ENCODE results near the gene ARHGAP6. TPM values are rescaled to one million over a fixed set of nuclear protein-coding genes. Genes with fewer than 3 reads are reported as not detected.

ARHGAP6 gene
- polyA plus RNA-seq, 2 of the 4 experiments (the other 2 are of a cell fraction): 0.04 TPM; not detected in 1

- TF ChIP-seq RARB (CRISPR knock-in tag; IDR thresholded peaks at IDR 0.05) (no peak), HOXA7 (CRISPR knock-in tag; IDR thresholded peaks at IDR 0.05) (no peak), CHD2 (IDR thresholded peaks at IDR 0.05; ENCODE audit: low read length, partially characterized antibody) (no peak)
Observed at GRCh38 chrX:11427453-11428071, 238.2 kb downstream of the ARHGAP6 start (continued).

GRCh38 chrX:11426712-11427452 is 238.8 kb downstream of the ARHGAP6 start:
- H3K27ac ChIP-seq: no peak overlapping the region
- ATAC-seq: no peak
- CTCF ChIA-PET: no interaction called here
- no peak for DNase-seq (ENCODE audit: low read depth in 1 of 2, low spot score in 1 of 2)
- POLR2A ChIA-PET: no interaction called here
- H3K4me1 ChIP-seq: no peaks in the 10 kb centered on the region
- TF ChIP-seq HOXA7 (CRISPR knock-in tag; IDR thresholded peaks at IDR 0.05): no peak
- TF ChIP-seq RCOR1 (IDR thresholded peaks at IDR 0.05; ENCODE audit: low read depth, low read length): no peak
- no peak for TF ChIP-seq NR3C1 (IDR thresholded peaks at IDR 0.05)
- TF ChIP-seq BHLHE40 (IDR thresholded peaks at IDR 0.05; ENCODE audit: low read depth, low read length): no peak
- TF ChIP-seq RAD21 (conservative IDR thresholded peaks at IDR 0.05 in 1 of 2, IDR thresholded peaks at IDR 0.05 in 1 of 2): no peak
- no peaks in the 10 kb centered on the region for H3K9me3 ChIP-seq
- no peak overlapping the region for H3K4me3 ChIP-seq
- FAIRE-seq: no peak
- H3K4me2 ChIP-seq: no peak overlapping the region
- 63% methylated on average over 14 of the region's 25 CpGs for WGBS (ENCODE audit: missing lambda C conversion rate)

- FAIRE-seq (no peak), ATAC-seq (no peak), DNase-seq (ENCODE audit: low read depth in 1 of 2, low spot score in 1 of 2) (no peak)
- Histone ChIP-seq H3K9me3 (no peaks in the 10 kb centered on the region), H3K27ac (no peak overlapping the region), H3K4me3 (no peak overlapping the region), H3K4me2 (no peak overlapping the region), H3K4me1 (no peaks in the 10 kb centered on the region)
- ChIA-PET POLR2A (no interaction called here), CTCF (no interaction called here)
- no peak for TF ChIP-seq ZSCAN20 (CRISPR knock-in tag; IDR thresholded peaks at IDR 0.05)
- WGBS (ENCODE audit: missing lambda C conversion rate): 31% methylated on average over 7 of the region's 7 CpGs
Observed at GRCh38 chrX:11424903-11425674, 240.6 kb downstream of the ARHGAP6 start.

GRCh38 chrX:11423949-11424348 is 241.8 kb downstream of the ARHGAP6 start:
- Histone ChIP-seq H3K4me1 (no peaks in the 10 kb centered on the region), H3K27ac (no peak overlapping the region), H3K4me3 (no peak overlapping the region), H3K9me3 (no peaks in the 10 kb centered on the region), H3K4me2 (no peak overlapping the region)
- no peak for TF ChIP-seq MAZ (IDR thresholded peaks at IDR 0.05; ENCODE audit: borderline replicate concordance, low read depth, low read length)
- no peak for TF ChIP-seq FOSL2 (IDR thresholded peaks at IDR 0.05)
- no peak for TF ChIP-seq FOSL2 (CRISPR knock-in tag; IDR thresholded peaks at IDR 0.05)
- TF ChIP-seq FOXS1 (CRISPR knock-in tag; IDR thresholded peaks at IDR 0.05): no peak
- ATAC-seq: no peak
- ChIA-PET CTCF (no interaction called here), POLR2A (no interaction called here)
- no peak for DNase-seq (ENCODE audit: low read depth in 1 of 2, low spot score in 1 of 2)
- peak; percentile 63 for FAIRE-seq
- 43% methylated on average over 3 of the region's 3 CpGs for WGBS (ENCODE audit: missing lambda C conversion rate)

- TF ChIP-seq HOXB13 (CRISPR knock-in tag; IDR thresholded peaks at IDR 0.05; ENCODE audit: low read depth): no peak
- no peak for TF ChIP-seq MAZ (IDR thresholded peaks at IDR 0.05; ENCODE audit: borderline replicate concordance, low read depth, low read length)
- TF ChIP-seq HDAC2 (IDR thresholded peaks at IDR 0.05): no peak
- TF ChIP-seq ZC3H11A (IDR thresholded peaks at IDR 0.05): no peak
- no peak for TF ChIP-seq FOSL2 (IDR thresholded peaks at IDR 0.05)
- no peak for TF ChIP-seq FOSL2 (CRISPR knock-in tag; IDR thresholded peaks at IDR 0.05)
- no peak for TF ChIP-seq KDM5A (IDR thresholded peaks at IDR 0.05)
- TF ChIP-seq CEBPB (IDR thresholded peaks at IDR 0.05): no peak
- 78% methylated on average over 1 of the region's 1 CpG for WGBS (ENCODE audit: missing lambda C conversion rate)
- FAIRE-seq (no peak), ATAC-seq (no peak), DNase-seq (ENCODE audit: low read depth in 1 of 2, low spot score in 1 of 2) (peak in 1 of 2 experiments; percentile 1)
- Histone ChIP-seq H3K4me1 (no peaks in the 10 kb centered on the region), H3K4me2 (no peak overlapping the region), H3K27ac (no peak overlapping the region), H3K9me3 (no peaks in the 10 kb centered on the region), H3K4me3 (no peak overlapping the region)
- CTCF ChIA-PET: no interaction called here
- POLR2A ChIA-PET: no interaction called here
Observed at GRCh38 chrX:11423362-11423818, 242.3 kb downstream of the ARHGAP6 start.

Data from A549 (cell line).